Esophagus muscularis mucosa (tissue), 4 donors: ENCODE results near the gene TM4SF5.

Source experiments
- CTCF ChIP-seq, 3 experiments: fragments of 200-600 bp in 2 of 3; fragments of 450-650 bp in 1 of 3; sonication (generic) in 2 of 3; IDR thresholded peaks; one replicate each; pipeline ENCODE4 v1.5.1; 2017 to 2019; ENCODE audit warnings: antibody characterized with exemption in 3 of 3, mild to moderate bottlenecking in 2 of 3, moderate library complexity in 1 of 3
- EP300 ChIP-seq: sonication (generic); formaldehyde crosslinking; IDR thresholded peaks from one replicate; pipeline ENCODE4 v1.6.1; 2017; ENCODE audit warnings: antibody characterized with exemption
- POLR2A ChIP-seq: fragments of 450-650 bp; IDR thresholded peaks from one replicate; pipeline ENCODE4 v1.6.1; 2017; ENCODE audit warnings: antibody characterized with exemption, moderate library complexity, mild to moderate bottlenecking, low read depth
- POLR2AphosphoS5 ChIP-seq, 2 donors: sonication (generic); formaldehyde crosslinking; IDR thresholded peaks; one replicate each; pipeline ENCODE4 v1.6.1; 2017; ENCODE audit warnings: antibody characterized with exemption in 2 of 2

- TF ChIP-seq CTCF (IDR thresholded peaks at IDR 0.05) = no peak
- TF ChIP-seq POLR2A = no peak
- TF ChIP-seq POLR2AphosphoS5 (IDR thresholded peaks at IDR 0.05) = no peak
- TF ChIP-seq EP300 = no peak
Measured at GRCh38 chr17:4807605-4808377, 36.1 kb downstream of the TM4SF5 start.
